Astrocyte (in vitro differentiated cells and primary cell): Measurements from ENCODE around the gene KATNA1. TPM values are rescaled to one million over a fixed set of nuclear protein-coding genes. Genes with fewer than 3 reads are reported as not detected.

Source experiments
- DNase-seq: peaks from one replicate; pipeline ENCODE4 v3.0.0-alpha.2; 2010; ENCODE audit warnings: low read depth
- FAIRE-seq: peaks from 2 replicates; lab custom pipeline; 2011; peaks lifted over from hg19 to GRCh38; lab: Jason Lieb, UNC
- H2AFZ ChIP-seq: 2 replicates; pipeline ENCODE4 v1.6.0; 2012; ENCODE audit warnings: low read depth, low read length, inconsistent platforms
- H3K27ac ChIP-seq: 2 replicates; pipeline ENCODE4 v1.5.1; 2011; ENCODE audit warnings: low read depth, low read length, inconsistent platforms
- H3K27me3 ChIP-seq: 2 replicates; pipeline ENCODE4 v1.6.0; 2011; ENCODE audit warnings: low read length, inconsistent platforms; ENCODE audit not compliant: insufficient read depth
- H3K36me3 ChIP-seq: 2 replicates; pipeline ENCODE4 v1.5.1; 2011; ENCODE audit warnings: low read length, inconsistent platforms; ENCODE audit not compliant: insufficient read depth
- H3K4me1 ChIP-seq: 2 replicates; pipeline ENCODE4 v1.5.1; 2011; ENCODE audit warnings: low read length, inconsistent platforms; ENCODE audit not compliant: insufficient read depth
- H3K4me2 ChIP-seq: 2 replicates; pipeline ENCODE4 v1.6.0; 2012; ENCODE audit warnings: low read length, inconsistent platforms
- H3K4me3 ChIP-seq: 2 replicates; pipeline ENCODE4 v1.5.1; 2011; ENCODE audit warnings: low read depth, mild to moderate bottlenecking, low read length, inconsistent platforms; ENCODE audit not compliant: insufficient read depth
- H3K79me2 ChIP-seq: 2 replicates; pipeline ENCODE4 v1.6.0; 2012; ENCODE audit warnings: mild to moderate bottlenecking, low read length, inconsistent platforms; ENCODE audit not compliant: insufficient read depth
- H3K9ac ChIP-seq: 2 replicates; pipeline ENCODE4 v1.6.0; 2012; ENCODE audit warnings: mild to moderate bottlenecking, low read length, inconsistent platforms
- H3K9me3 ChIP-seq: 2 replicates; pipeline ENCODE4 v1.5.1; 2012; ENCODE audit warnings: low read depth, mild to moderate bottlenecking, low read length, inconsistent platforms; ENCODE audit not compliant: insufficient read depth
- H4K20me1 ChIP-seq: 2 replicates; pipeline ENCODE4 v1.6.0; 2012; ENCODE audit warnings: low read length, inconsistent platforms; ENCODE audit not compliant: insufficient read depth
- H3K27ac Mint-ChIP-seq: one replicate; pipeline ENCODE4 v1.8.0; 2021; ENCODE audit warnings: mild to moderate bottlenecking, mixed read lengths; ENCODE audit not compliant: unreplicated experiment
- H3K27me3 Mint-ChIP-seq: one replicate; pipeline ENCODE4 v1.8.0; 2021; ENCODE audit warnings: low read depth, mixed read lengths; ENCODE audit not compliant: unreplicated experiment
- H3K36me3 Mint-ChIP-seq: one replicate; pipeline ENCODE4 v1.8.0; 2021; ENCODE audit warnings: low read depth, mixed read lengths; ENCODE audit not compliant: unreplicated experiment
- H3K4me1 Mint-ChIP-seq: one replicate; pipeline ENCODE4 v1.8.0; 2021; ENCODE audit warnings: low read depth, mixed read lengths; ENCODE audit not compliant: unreplicated experiment
- H3K4me3 Mint-ChIP-seq: one replicate; pipeline ENCODE4 v1.8.0; 2021; ENCODE audit warnings: mild to moderate bottlenecking, moderate library complexity, mixed read lengths; ENCODE audit not compliant: unreplicated experiment
- H3K9me3 Mint-ChIP-seq: one replicate; pipeline ENCODE4 v1.8.0; 2021; ENCODE audit warnings: mild to moderate bottlenecking, mixed read lengths; ENCODE audit not compliant: unreplicated experiment
- CTCF ChIP-seq: IDR thresholded peaks from 2 replicates; pipeline ENCODE4 v1.5.1; 2011; ENCODE audit warnings: low read depth, mild to moderate bottlenecking, inconsistent platforms, low read length, moderate library complexity; ENCODE audit not compliant: insufficient read depth
- EZH2 ChIP-seq: IDR thresholded peaks from 2 replicates; pipeline ENCODE4 v1.6.1; 2012; ENCODE audit warnings: mild to moderate bottlenecking, low read length, inconsistent platforms; ENCODE audit not compliant: insufficient read depth
- total RNA-seq: library from RNA; stranded (reverse); gene quantifications from 2 replicates; pipeline ENCODE4 v1.2.1, GENCODE V29; 2021

KATNA1 gene
- total RNA-seq, 1 donor from 2014 or later = 14.3 TPM

- Mint-ChIP-seq H3K27ac (peak within 1 kb of the TSS; percentile 85), H3K4me1 (no peaks in the 10 kb centered on the region), H3K9me3 (no peaks in the 10 kb centered on the region), H3K4me3 (peak within 1 kb of the TSS; percentile 89), H3K36me3 (no peaks in the 10 kb centered on the region), H3K27me3 (no peaks in the 10 kb centered on the region)
- DNase-seq (peak; percentile 72), FAIRE-seq (no peak)
- Histone ChIP-seq H3K4me2 (peak within 1 kb of the TSS; percentile 91), H3K79me2 (peaks cover 31% of the 10 kb centered on the region), H3K36me3 (no peaks in the 10 kb centered on the region), H3K4me3 (peak within 1 kb of the TSS; percentile 74), H3K9me3 (no peaks in the 10 kb centered on the region), H4K20me1 (peaks cover 14% of the 10 kb centered on the region), H2AFZ (peak within 1 kb of the TSS; percentile 91), H3K27me3 (no peaks in the 10 kb centered on the region), H3K4me1 (peaks cover 15% of the 10 kb centered on the region), H3K27ac (peak within 1 kb of the TSS; percentile 74), H3K9ac (peak within 1 kb of the TSS; percentile 90)
- peak; percentile 57 for TF ChIP-seq CTCF
- TF ChIP-seq EZH2 = no peak
These were observed 82.7 kb downstream of the KATNA1 start, which contains the start of gene GINM1 for GRCh38 chr6:149565527-149566409. Gene GINM1 (plus strand): TSS chr6:149566375. CDS start chr6:149566415, 40 bp downstream.

GRCh38 chr6:149563928-149564325 is 84.6 kb downstream of the KATNA1 start:
- Histone ChIP-seq H3K27me3 (peaks cover 3% of the 10 kb centered on the region), H3K4me3 (no peak overlapping the region), H3K36me3 (no peaks in the 10 kb centered on the region), H4K20me1 (peaks cover 14% of the 10 kb centered on the region), H3K4me1 (peaks cover 15% of the 10 kb centered on the region), H3K27ac (no peak overlapping the region), H3K79me2 (peaks cover 23% of the 10 kb centered on the region), H3K4me2 (no peak overlapping the region), H3K9me3 (no peaks in the 10 kb centered on the region), H3K9ac (no peak overlapping the region), H2AFZ (no peak overlapping the region)
- H3K4me1 Mint-ChIP-seq = no peaks in the 10 kb centered on the region
- no peak for DNase-seq
- H3K4me3 Mint-ChIP-seq = no peak overlapping the region
- no peaks in the 10 kb centered on the region for H3K9me3 Mint-ChIP-seq
- no peak for FAIRE-seq
- no peak for TF ChIP-seq CTCF
- TF ChIP-seq EZH2 = no peak
- H3K27ac Mint-ChIP-seq = no peak overlapping the region
- H3K27me3 Mint-ChIP-seq = peaks cover 7% of the 10 kb centered on the region
- no peaks in the 10 kb centered on the region for H3K36me3 Mint-ChIP-seq
